ENCODE data around the gene TBC1D28.
"Not testable (repeated sequence)": the region's sequence is repeated elsewhere in the genome, so short reads cannot be mapped to it uniquely, and the experiment has no call there.

TBC1D28 gene

DNA sequence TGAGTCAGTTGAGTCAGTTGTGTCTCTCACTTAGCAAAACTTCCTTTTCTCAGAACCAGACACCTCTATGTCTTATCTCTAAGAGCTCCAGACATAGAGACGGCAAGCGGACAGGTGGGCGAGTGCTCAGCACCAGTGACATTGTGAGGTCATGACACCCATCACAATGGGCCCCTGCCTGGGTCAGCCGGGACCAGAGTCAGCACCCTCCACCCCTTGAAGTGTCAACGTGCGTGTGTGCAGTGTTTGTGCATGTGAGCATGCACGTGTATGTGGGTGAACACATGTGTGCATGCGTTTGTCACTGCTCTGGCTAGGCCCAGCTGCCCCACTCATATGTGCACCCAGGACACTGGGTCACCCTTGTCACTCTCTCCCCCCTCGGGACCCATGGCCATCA lies at the start of gene TBC1D28:
TBC1D28 (minus strand) TSS at position 101 of the 400 bp plus-strand sequence. CDS start 3,039 bp downstream, outside the sequence.
- not testable (repeated sequence) for H3K9me3 Mint-ChIP-seq; DNase-seq; H3K36me3 Mint-ChIP-seq (ENCODE audit: low read depth); H3K4me3 Mint-ChIP-seq; H3K4me1 Mint-ChIP-seq (ENCODE audit: low read depth); H3K27ac Mint-ChIP-seq; H3K27me3 Mint-ChIP-seq

GRCh38 chr17:18682668-18683067 lies 38.5 kb upstream of the TBC1D28 start:
- not testable (repeated sequence) for H3K27me3 Mint-ChIP-seq, H3K9me3 Mint-ChIP-seq, DNase-seq
- peak overlapping the region; percentile 94 for H3K27ac Mint-ChIP-seq
- H3K4me1 Mint-ChIP-seq (ENCODE audit: low read depth), result peaks cover 14% of the 10 kb centered on the region
- peak overlapping the region; percentile 84 for H3K4me3 Mint-ChIP-seq
- H3K36me3 Mint-ChIP-seq (ENCODE audit: low read depth), result peaks cover 32% of the 10 kb centered on the region

GRCh38 chr17:18681767-18682571 lies 37.8 kb upstream of the TBC1D28 start, which contains the start of gene FOXO3B:
FOXO3B (minus strand) TSS chr17:18682314; CDS start chr17:18681651, 663 bp downstream.
- H3K4me3 Mint-ChIP-seq, result peak within 1 kb of the TSS; percentile 84
- H3K27me3 Mint-ChIP-seq, H3K9me3 Mint-ChIP-seq: not testable (repeated sequence)
- peak within 1 kb of the TSS; percentile 94 for H3K27ac Mint-ChIP-seq
- peaks cover 14% of the 10 kb centered on the region for H3K4me1 Mint-ChIP-seq (ENCODE audit: low read depth)
- peaks cover 36% of the 10 kb centered on the region for H3K36me3 Mint-ChIP-seq (ENCODE audit: low read depth)
- DNase-seq, result peak; percentile 85

DNA sequence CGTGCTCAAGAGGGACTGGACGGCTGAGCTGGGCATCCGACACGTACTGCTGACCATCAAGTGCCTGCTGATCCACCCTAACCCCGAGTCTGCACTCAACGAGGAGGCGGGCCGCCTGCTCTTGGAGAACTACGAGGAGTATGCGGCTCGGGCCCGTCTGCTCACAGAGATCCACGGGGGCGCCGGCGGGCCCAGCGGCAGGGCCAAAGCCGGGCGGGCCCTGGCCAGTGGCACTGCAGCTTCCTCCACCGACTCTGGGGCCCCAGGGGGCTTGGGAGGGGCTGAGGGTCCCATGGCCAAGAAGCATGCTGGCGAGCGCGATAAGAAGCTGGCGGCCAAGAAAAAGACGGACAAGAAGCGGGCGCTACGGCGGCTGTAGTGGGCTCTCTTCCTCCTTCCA lies 33.2 kb upstream of the TBC1D28 start:
- not testable (repeated sequence) for H3K27ac Mint-ChIP-seq; H3K4me3 Mint-ChIP-seq; H3K9me3 Mint-ChIP-seq; H3K27me3 Mint-ChIP-seq; H3K4me1 Mint-ChIP-seq (ENCODE audit: low read depth); DNase-seq
- H3K36me3 Mint-ChIP-seq (ENCODE audit: low read depth), result peaks cover 62% of the 10 kb centered on the region

- not testable (repeated sequence) for DNase-seq; H3K9me3 Mint-ChIP-seq; H3K4me1 Mint-ChIP-seq (ENCODE audit: low read depth); H3K27me3 Mint-ChIP-seq; H3K4me3 Mint-ChIP-seq; H3K27ac Mint-ChIP-seq
- peaks cover 62% of the 10 kb centered on the region for H3K36me3 Mint-ChIP-seq (ENCODE audit: low read depth)
Observed at GRCh38 chr17:18676928-18677327, 32.7 kb upstream of the TBC1D28 start.

GRCh38 chr17:18672395-18673227 lies 28.4 kb upstream of the TBC1D28 start:
- peaks cover 67% of the 10 kb centered on the region for H3K36me3 Mint-ChIP-seq (ENCODE audit: low read depth)
- H3K4me1 Mint-ChIP-seq (ENCODE audit: low read depth), result not testable (repeated sequence)

DNA sequence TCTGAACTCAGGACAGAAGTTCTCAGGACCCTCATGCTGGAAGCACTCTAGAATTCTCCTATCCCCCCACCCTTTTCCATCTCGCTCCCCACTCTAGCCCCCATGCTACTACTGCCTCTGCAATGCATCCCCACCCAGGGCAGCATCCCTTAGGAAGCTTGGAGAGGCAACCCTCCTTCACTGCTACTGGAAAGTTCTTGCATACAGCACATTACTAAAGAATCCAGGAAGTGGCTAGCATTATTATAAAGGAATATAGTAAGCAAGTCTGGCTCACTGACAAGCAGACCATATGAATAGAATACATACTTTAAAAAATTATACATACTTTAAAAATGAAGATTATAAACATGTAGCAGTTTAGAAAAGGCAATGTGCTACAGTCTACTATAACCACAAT lies 24.4 kb upstream of the TBC1D28 start:
- H3K4me3 Mint-ChIP-seq; DNase-seq; H3K4me1 Mint-ChIP-seq (ENCODE audit: low read depth); H3K27ac Mint-ChIP-seq; H3K27me3 Mint-ChIP-seq: not testable (repeated sequence)
- H3K36me3 Mint-ChIP-seq (ENCODE audit: low read depth), result peaks cover 57% of the 10 kb centered on the region
- H3K9me3 Mint-ChIP-seq, result peaks cover 14% of the 10 kb centered on the region

More at GRCh38 chr17:18672395-18673227, 28.4 kb upstream of the TBC1D28 start:
- H3K9me3 Mint-ChIP-seq, result peaks cover 18% of the 10 kb centered on the region
- not testable (repeated sequence) for H3K27ac Mint-ChIP-seq, H3K4me3 Mint-ChIP-seq, DNase-seq, H3K27me3 Mint-ChIP-seq

DNA sequence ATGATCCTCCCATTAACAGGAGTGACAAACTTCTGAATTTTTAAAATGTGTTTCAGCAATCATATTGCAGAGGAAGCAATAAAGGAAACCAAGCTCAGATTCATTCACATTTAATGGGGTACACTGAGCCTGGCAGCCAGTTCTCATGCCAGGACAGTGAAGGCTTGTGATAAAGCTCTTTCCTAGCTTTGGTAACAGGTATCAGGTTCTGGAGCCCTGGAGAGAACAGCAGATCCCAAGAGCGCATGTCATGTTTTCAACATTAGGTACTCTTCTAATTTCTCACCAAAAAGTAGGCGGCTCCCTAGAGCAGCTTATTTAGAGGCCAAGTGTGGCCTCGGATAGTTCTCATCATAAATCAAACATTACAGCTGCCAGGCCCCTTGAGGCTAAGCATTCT lies 23.3 kb upstream of the TBC1D28 start:
- not testable (repeated sequence) for H3K4me1 Mint-ChIP-seq (ENCODE audit: low read depth); H3K27ac Mint-ChIP-seq; H3K4me3 Mint-ChIP-seq; H3K27me3 Mint-ChIP-seq; DNase-seq
- peaks cover 21% of the 10 kb centered on the region for H3K9me3 Mint-ChIP-seq
- H3K36me3 Mint-ChIP-seq (ENCODE audit: low read depth), result peaks cover 57% of the 10 kb centered on the region

DNA sequence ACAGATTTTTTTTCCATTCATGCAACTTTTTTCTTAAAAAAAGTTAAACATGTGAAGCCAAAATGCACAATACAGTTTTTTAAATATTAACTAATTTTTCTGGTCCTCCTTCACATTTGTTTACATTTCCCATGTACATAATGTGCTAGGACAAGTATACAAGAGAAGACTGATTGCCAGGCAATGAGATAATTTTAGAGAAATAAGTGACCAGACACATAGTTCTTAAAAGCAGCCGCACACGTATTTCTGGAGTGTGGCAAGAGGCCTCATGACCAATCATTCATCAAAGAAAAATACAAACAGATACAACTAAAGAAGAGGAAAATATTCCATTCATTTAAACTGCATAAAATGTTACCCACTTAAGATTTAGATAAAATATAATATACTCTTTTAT lies 22.1 kb upstream of the TBC1D28 start:
- H3K36me3 Mint-ChIP-seq (ENCODE audit: low read depth), result peaks cover 52% of the 10 kb centered on the region
- not testable (repeated sequence) for H3K4me3 Mint-ChIP-seq; H3K27ac Mint-ChIP-seq; DNase-seq; H3K27me3 Mint-ChIP-seq; H3K4me1 Mint-ChIP-seq (ENCODE audit: low read depth)
- H3K9me3 Mint-ChIP-seq, result peaks cover 28% of the 10 kb centered on the region

GRCh38 chr17:18661924-18662624 lies 17.9 kb upstream of the TBC1D28 start:
- not testable (repeated sequence) for H3K27ac Mint-ChIP-seq; DNase-seq; H3K4me3 Mint-ChIP-seq; H3K4me1 Mint-ChIP-seq (ENCODE audit: low read depth); H3K27me3 Mint-ChIP-seq
- H3K36me3 Mint-ChIP-seq (ENCODE audit: low read depth), result peaks cover 21% of the 10 kb centered on the region
- H3K9me3 Mint-ChIP-seq, result peaks cover 21% of the 10 kb centered on the region

DNA sequence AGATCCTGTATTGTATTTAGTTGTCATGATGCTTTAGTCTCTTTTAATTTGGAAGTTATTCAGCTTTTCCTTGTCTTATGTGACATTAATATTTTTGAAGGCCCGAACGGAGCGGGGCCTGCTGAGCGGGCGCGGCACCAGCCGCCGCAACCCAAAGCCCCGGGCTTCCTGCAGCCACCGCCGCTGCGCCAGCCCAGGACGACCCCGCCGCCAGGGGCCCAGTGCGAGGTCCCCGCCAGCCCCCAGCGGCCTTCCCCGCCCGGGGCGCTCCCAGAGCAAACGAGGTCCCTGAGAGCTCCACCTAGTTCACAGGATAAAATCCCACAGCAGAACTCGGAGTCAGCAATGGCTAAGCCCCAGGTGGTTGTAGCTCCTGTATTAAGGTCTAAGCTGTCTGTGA lies 5.9 kb upstream of the TBC1D28 start:
- H3K27ac Mint-ChIP-seq; H3K36me3 Mint-ChIP-seq (ENCODE audit: low read depth); H3K4me1 Mint-ChIP-seq (ENCODE audit: low read depth); H3K4me3 Mint-ChIP-seq; DNase-seq; H3K27me3 Mint-ChIP-seq; H3K9me3 Mint-ChIP-seq: not testable (repeated sequence)

DNA sequence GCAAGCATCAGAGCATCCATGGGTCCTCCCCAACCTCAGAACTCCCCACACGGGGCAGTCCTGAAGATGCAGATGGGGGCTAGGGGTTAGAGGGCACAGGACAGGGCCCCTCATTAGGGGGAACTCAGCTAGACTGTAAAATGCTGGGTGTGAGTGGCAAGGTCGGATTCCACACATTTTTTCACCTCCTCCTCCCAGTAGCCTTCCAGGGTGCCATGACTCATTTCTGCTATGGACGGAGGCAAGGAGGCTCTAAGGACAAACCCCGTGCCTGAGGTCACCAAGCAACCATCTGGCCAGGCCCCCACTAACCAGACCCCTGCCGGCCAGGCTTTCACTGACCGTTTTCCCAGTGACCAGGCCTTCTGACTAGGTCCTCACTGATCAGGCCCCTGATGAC lies 1.1 kb downstream of the TBC1D28 start:
- not testable (repeated sequence) for H3K27me3 Mint-ChIP-seq; H3K36me3 Mint-ChIP-seq (ENCODE audit: low read depth); DNase-seq; H3K4me3 Mint-ChIP-seq; H3K4me1 Mint-ChIP-seq (ENCODE audit: low read depth); H3K27ac Mint-ChIP-seq; H3K9me3 Mint-ChIP-seq

DNA sequence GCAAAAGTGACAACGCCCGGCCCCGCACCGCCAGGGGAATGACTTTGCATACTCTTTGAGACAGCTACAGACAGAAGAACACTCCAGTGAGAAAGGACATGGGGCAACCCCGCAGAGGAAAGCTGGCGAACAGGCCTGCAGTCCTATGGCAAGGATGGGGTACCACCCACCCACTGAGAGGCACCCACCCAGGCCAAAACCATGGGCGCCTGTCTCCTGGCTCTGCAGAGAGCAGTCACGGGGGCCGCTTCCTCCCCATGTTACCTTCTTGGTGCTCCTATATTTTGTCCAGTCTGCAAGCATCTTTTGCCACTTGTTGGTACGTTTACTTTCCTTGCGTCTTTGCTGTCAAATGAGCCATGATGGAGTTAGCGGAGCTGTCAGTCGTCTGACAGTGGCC lies 5.8 kb downstream of the TBC1D28 start:
- not testable (repeated sequence) for H3K4me3 Mint-ChIP-seq; H3K36me3 Mint-ChIP-seq (ENCODE audit: low read depth); H3K4me1 Mint-ChIP-seq (ENCODE audit: low read depth); DNase-seq; H3K27ac Mint-ChIP-seq; H3K9me3 Mint-ChIP-seq
- H3K27me3 Mint-ChIP-seq, result peaks cover 20% of the 10 kb centered on the region

DNA sequence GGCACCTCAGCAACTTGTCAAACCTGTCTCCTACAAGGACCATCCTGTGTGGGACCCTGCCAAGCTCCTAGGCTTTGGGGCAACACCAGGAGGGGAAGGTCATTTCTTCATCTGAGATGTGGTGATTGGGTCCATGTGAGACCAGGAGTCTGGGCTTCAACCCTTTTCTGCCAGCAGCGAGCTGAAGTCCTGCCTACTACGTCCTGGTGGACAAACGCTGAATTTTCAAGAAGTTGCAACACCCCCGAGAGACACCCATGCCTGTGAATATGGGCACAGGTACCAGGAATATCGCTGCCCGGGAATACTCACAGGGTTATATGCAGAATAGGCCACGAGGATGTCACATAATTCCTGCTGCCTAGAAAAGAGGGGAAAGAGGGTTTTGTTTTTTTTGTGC lies 8.0 kb downstream of the TBC1D28 start:
- not testable (repeated sequence) for H3K36me3 Mint-ChIP-seq (ENCODE audit: low read depth); DNase-seq; H3K9me3 Mint-ChIP-seq; H3K4me1 Mint-ChIP-seq (ENCODE audit: low read depth); H3K27ac Mint-ChIP-seq; H3K4me3 Mint-ChIP-seq
- H3K27me3 Mint-ChIP-seq, result peaks cover 23% of the 10 kb centered on the region

All from activated T-cell treated with anti-CD3 and anti-CD28 coated beads, Interleukin-2, amount 50 U/mL, for 24 hours (primary cell).